Neural cell (in vitro differentiated cells): ENCODE results near the gene SLC6A1. TPM values are rescaled to one million over a fixed set of nuclear protein-coding genes. Genes with fewer than 3 reads are reported as not detected.
A peak's percentile ranks its signal among the peaks of the same experiment; 100 is the strongest.

Source experiments
- H2AFZ ChIP-seq: fragments of 200-600, 300-800 bp; sonication (generic), shearing (Covaris generic); 2 replicates; pipeline ENCODE4 v1.6.0; 2014; ENCODE audit warnings: low read depth, mild to moderate bottlenecking, antibody characterized with exemption, low read length, moderate library complexity
- H3F3A ChIP-seq: fragments of 200-600 bp; shearing (Covaris generic); 2 replicates; pipeline ENCODE4 v1.6.1; 2016; ENCODE audit warnings: mild to moderate bottlenecking, moderate library complexity, mixed read lengths, antibody characterized with exemption, low read length; ENCODE audit not compliant: insufficient read depth, poor library complexity, severe bottlenecking
- H3K27ac ChIP-seq: fragments of 200-600, 300-800 bp; sonication (generic), shearing (Covaris generic); 2 replicates; pipeline ENCODE4 v1.5.1; 2014; ENCODE audit warnings: mild to moderate bottlenecking, low read length, moderate library complexity
- H3K27me3 ChIP-seq: fragments of 300-800, 200-600 bp; sonication (generic), shearing (Covaris generic); 2 replicates; pipeline ENCODE4 v1.6.0; 2014; ENCODE audit warnings: mild to moderate bottlenecking, low read depth, low read length, moderate library complexity; ENCODE audit not compliant: insufficient read depth
- H3K36me3 ChIP-seq: fragments of 300-800, 200-600 bp; sonication (generic), shearing (Covaris generic); 2 replicates; pipeline ENCODE4 v1.5.1; 2014; ENCODE audit warnings: mild to moderate bottlenecking, antibody characterized with exemption, low read length, moderate library complexity; ENCODE audit not compliant: insufficient read depth
- H3K4me2 ChIP-seq: fragments of 300-800, 200-600 bp; sonication (generic), shearing (Covaris generic); 2 replicates; pipeline ENCODE4 v1.6.0; 2014; ENCODE audit warnings: mild to moderate bottlenecking, low read length
- H3K4me3 ChIP-seq: fragments of 300-800, 200-600 bp; sonication (generic), shearing (Covaris generic); 2 replicates; pipeline ENCODE4 v1.5.1; 2014; ENCODE audit warnings: mild to moderate bottlenecking, low read length, moderate library complexity
- H3K79me2 ChIP-seq: fragments of 200-600 bp; shearing (Covaris generic); replicated peaks from 2 replicates; pipeline ENCODE4 v1.6.0; 2014; ENCODE audit warnings: mild to moderate bottlenecking, low read length, moderate library complexity; ENCODE audit not compliant: insufficient read depth
- H3K9ac ChIP-seq: fragments of 300-800, 200-600 bp; sonication (generic), shearing (Covaris generic); 2 replicates; pipeline ENCODE4 v1.6.1; 2016; ENCODE audit warnings: mild to moderate bottlenecking, low read length, mixed read lengths
- H3K9me2 ChIP-seq: fragments of 200-600 bp; shearing (Covaris generic); 2 replicates; pipeline ENCODE4 v1.6.1; 2016; ENCODE audit warnings: mild to moderate bottlenecking, low read length, mixed read lengths; ENCODE audit not compliant: insufficient read depth
- H3K9me3 ChIP-seq: fragments of 200-600, 300-800 bp; sonication (generic), shearing (Covaris generic); 2 replicates; pipeline ENCODE4 v1.6.1; 2016; ENCODE audit warnings: mild to moderate bottlenecking, mixed run types, low read length, moderate library complexity, mixed read lengths
- H4K20me1 ChIP-seq: fragments of 200-600 bp; shearing (Covaris generic); 2 replicates; pipeline ENCODE4 v1.6.1; 2016; ENCODE audit warnings: mild to moderate bottlenecking, mixed run types; ENCODE audit not compliant: insufficient read depth
- CTCF ChIP-seq: fragments of 450-650 bp; IDR thresholded peaks from 2 replicates; pipeline ENCODE4 v1.5.1; 2014; ENCODE audit warnings: antibody characterized with exemption, mild to moderate bottlenecking, moderate library complexity; ENCODE audit not compliant: poor library complexity, severe bottlenecking
- EP300 ChIP-seq: fragments of 450-650 bp; conservative IDR thresholded peaks from 2 replicates; pipeline ENCODE4 v1.6.1; 2014; ENCODE audit warnings: antibody characterized with exemption, mild to moderate bottlenecking, moderate library complexity; ENCODE audit not compliant: poor library complexity, severe bottlenecking
- EZH2 ChIP-seq: fragments of 200-600, 300-800 bp; shearing (Covaris generic), sonication (generic); IDR thresholded peaks from 2 replicates; pipeline ENCODE4 v1.6.1; 2014; ENCODE audit warnings: antibody characterized with exemption, low read length, borderline replicate concordance, mild to moderate bottlenecking; ENCODE audit not compliant: insufficient read depth, poor library complexity, severe bottlenecking
- MXI1 ChIP-seq: fragments of 450-650 bp; conservative IDR thresholded peaks from 2 replicates; pipeline ENCODE4 v1.6.1; 2014; ENCODE audit warnings: antibody characterized with exemption, mild to moderate bottlenecking; ENCODE audit not compliant: poor library complexity, severe bottlenecking
- POLR2AphosphoS5 ChIP-seq: IDR thresholded peaks from 2 replicates; pipeline ENCODE4 v1.6.1; 2012
- RAD21 ChIP-seq: fragments of 450-650 bp; conservative IDR thresholded peaks from 2 replicates; pipeline ENCODE4 v1.6.1; 2014; ENCODE audit warnings: antibody characterized with exemption, mild to moderate bottlenecking, moderate library complexity
- REST ChIP-seq: IDR thresholded peaks from 2 replicates; pipeline ENCODE4 v1.6.1; 2012; ENCODE audit warnings: borderline replicate concordance
- SMC3 ChIP-seq: fragments of 450-650 bp; conservative IDR thresholded peaks from 2 replicates; pipeline ENCODE4 v1.6.1; 2014; ENCODE audit warnings: antibody characterized with exemption, mild to moderate bottlenecking, moderate library complexity; ENCODE audit not compliant: poor library complexity
- TAF1 ChIP-seq: IDR thresholded peaks from 2 replicates; pipeline ENCODE4 v1.6.1; 2012; ENCODE audit warnings: low read depth
- polyA plus RNA-seq: library from polyadenylated mRNA; depleted of rRNA; stranded (reverse); fragments of >200 nt; gene quantifications from 2 replicates; pipeline ENCODE4 v1.2.3, GENCODE V29; 2014

SLC6A1 gene
- polyA plus RNA-seq, 1 donor from 2014 or later: 43.2 TPM

- Histone ChIP-seq H3K9me3 (no peaks in the 10 kb centered on the region), H3F3A (no peaks in the 10 kb centered on the region), H2AFZ (no peak overlapping the region), H3K4me2 (no peak overlapping the region), H3K4me3 (no peak overlapping the region), H3K27ac (no peak overlapping the region), H3K9me2 (no peaks in the 10 kb centered on the region), H3K36me3 (no peaks in the 10 kb centered on the region), H4K20me1 (no peaks in the 10 kb centered on the region), H3K27me3 (peaks cover 15% of the 10 kb centered on the region), H3K9ac (peak overlapping the region; percentile 20), H3K79me2 (no peaks in the 10 kb centered on the region)
- TF ChIP-seq RAD21 (no peak), CTCF (no peak), EZH2 (no peak), MXI1 (no peak), POLR2AphosphoS5 (no peak), TAF1 (no peak), REST (no peak), EP300 (no peak)
Measured at GRCh38 chr3:11059799-11060115, 67.2 kb downstream of the SLC6A1 start.

- Histone ChIP-seq H3K79me2 (no peaks in the 10 kb centered on the region), H4K20me1 (no peaks in the 10 kb centered on the region), H3K4me3 (peak overlapping the region; percentile 59), H3K9ac (no peak overlapping the region), H3K9me2 (no peaks in the 10 kb centered on the region), H3K27ac (no peak overlapping the region), H3K9me3 (no peaks in the 10 kb centered on the region), H3K27me3 (peaks cover 15% of the 10 kb centered on the region), H2AFZ (no peak overlapping the region), H3F3A (no peaks in the 10 kb centered on the region), H3K36me3 (no peaks in the 10 kb centered on the region), H3K4me2 (peak overlapping the region; percentile 5)
- peak; percentile 89 for TF ChIP-seq CTCF
- no peak for TF ChIP-seq EZH2
- no peak for TF ChIP-seq REST
- peak; percentile 77 for TF ChIP-seq RAD21
- peak; percentile 89 for TF ChIP-seq SMC3
- no peak for TF ChIP-seq POLR2AphosphoS5
- TF ChIP-seq TAF1: no peak
- no peak for TF ChIP-seq MXI1
Measured at GRCh38 chr3:11060500-11061251, 68.1 kb downstream of the SLC6A1 start.
